HG03103 (cell line): ENCODE measurements around the gene IGHMBP2.
"Not testable (repeated sequence)": the region's sequence is repeated elsewhere in the genome, so short reads cannot be mapped to it uniquely, and the experiment has no call there.

ENCODE experiments used
- ATAC-seq: cut with Tn5 transposase; IDR thresholded peaks from one replicate; pipeline ENCODE4 v1.9.1; 2021; ENCODE audit warnings: low read depth; ENCODE audit not compliant: unreplicated experiment

IGHMBP2 gene

GRCh38 chr11:68959465-68960293, 56.0 kb downstream of the IGHMBP2 start:
- no peak for ATAC-seq

- no peak for ATAC-seq
Observed at GRCh38 chr11:68960294-68961071, 56.8 kb downstream of the IGHMBP2 start.

- ATAC-seq: no peak
Observed at GRCh38 chr11:68961245-68961644, 57.6 kb downstream of the IGHMBP2 start.

GRCh38 chr11:68962527-68963250, 59.0 kb downstream of the IGHMBP2 start:
- no peak for ATAC-seq

- no peak for ATAC-seq
Observed at GRCh38 chr11:68963779-68964178, 60.1 kb downstream of the IGHMBP2 start.

GRCh38 chr11:68965901-68966853, 62.5 kb downstream of the IGHMBP2 start:
- ATAC-seq: no peak

- ATAC-seq: no peak
Observed at GRCh38 chr11:68966894-68967780, 63.4 kb downstream of the IGHMBP2 start.

GRCh38 chr11:68968306-68969250, 64.9 kb downstream of the IGHMBP2 start:
- ATAC-seq: no peak

- no peak for ATAC-seq
Observed at GRCh38 chr11:68969386-68969785, 65.7 kb downstream of the IGHMBP2 start.

- no peak for ATAC-seq
Observed at GRCh38 chr11:68970921-68971636, 67.4 kb downstream of the IGHMBP2 start.

- no peak for ATAC-seq
Observed at GRCh38 chr11:68973219-68973618, 69.5 kb downstream of the IGHMBP2 start.

GRCh38 chr11:68973706-68974105, 70.0 kb downstream of the IGHMBP2 start:
- not testable (repeated sequence) for ATAC-seq

GRCh38 chr11:68974421-68975194, 70.9 kb downstream of the IGHMBP2 start:
- ATAC-seq: no peak

GRCh38 chr11:68976095-68976494, 72.4 kb downstream of the IGHMBP2 start:
- ATAC-seq: no peak

- no peak for ATAC-seq
Observed at GRCh38 chr11:68976563-68976962, 72.9 kb downstream of the IGHMBP2 start.

GRCh38 chr11:68977781-68978625, 74.3 kb downstream of the IGHMBP2 start:
- no peak for ATAC-seq
